Suprapubic skin (tissue), 4 donors: Measurements from ENCODE around the gene RB1. TPM values are rescaled to one million over a fixed set of nuclear protein-coding genes. Genes with fewer than 3 reads are reported as not detected.

ENCODE experiments used
- DNase-seq, 2 donors: peaks; one replicate each; pipeline ENCODE4 v3.0.0-alpha.2; 2019; ENCODE audit warnings: low spot score in 2 of 2
- H3K27ac ChIP-seq: fragments of 200-600 bp; sonication (generic); one replicate; pipeline ENCODE4 v1.5.1; 2019
- H3K27me3 ChIP-seq: fragments of 200-600 bp; sonication (generic); one replicate; pipeline ENCODE4 v1.5.1; 2019
- H3K36me3 ChIP-seq: fragments of 200-600 bp; sonication (generic); one replicate; pipeline ENCODE4 v1.5.1; 2019
- H3K4me1 ChIP-seq: fragments of 200-600 bp; sonication (generic); one replicate; pipeline ENCODE4 v1.5.1; 2019
- H3K4me3 ChIP-seq: fragments of 200-600 bp; sonication (generic); one replicate; pipeline ENCODE4 v1.5.1; 2019; ENCODE audit warnings: mild to moderate bottlenecking
- H3K9me3 ChIP-seq: fragments of 200-600 bp; sonication (generic); one replicate; pipeline ENCODE4 v1.5.1; 2019
- EP300 ChIP-seq: sonication (generic); formaldehyde crosslinking; IDR thresholded peaks from one replicate; pipeline ENCODE4 v1.6.1; 2017; ENCODE audit warnings: antibody characterized with exemption
- POLR2A ChIP-seq, 2 donors: fragments of 450-650 bp; IDR thresholded peaks; one replicate each; pipeline ENCODE4 v1.6.1; 2017; ENCODE audit warnings: antibody characterized with exemption in 2 of 2, mild to moderate bottlenecking in 2 of 2, moderate library complexity in 2 of 2
- POLR2AphosphoS5 ChIP-seq, 3 donors: sonication (generic); formaldehyde crosslinking; IDR thresholded peaks; one replicate each; pipeline ENCODE4 v1.6.1; 2017; ENCODE audit warnings: antibody characterized with exemption in 3 of 3
- WGBS: methylation state at CpG from one replicate; pipeline ENCODE4 v1.1.5; 2018; 5-methylcytosine and 5-hydroxymethylcytosine counted together
- total RNA-seq, 4 donors: library from RNA; depleted of rRNA; stranded (reverse); fragments of >200 nt; gene quantifications; one replicate each; pipeline ENCODE4 v1.1.0, GENCODE V29; 2016
- TF ChIP-seq, protein P1 (sequence below), 2 donors: fragments of 200-600 bp in 1 of 2; fragments of 450-650 bp in 1 of 2; sonication (generic) in 1 of 2; IDR thresholded peaks; one replicate each; pipeline ENCODE4 v1.5.1; 2016 to 2019; ENCODE audit warnings: antibody characterized with exemption in 2 of 2, mild to moderate bottlenecking in 1 of 2, moderate library complexity in 1 of 2

RB1 gene
- total RNA-seq, 4 donors from 2014 or later: 18.0 to 31.5 (median 20.7) TPM

DNA sequence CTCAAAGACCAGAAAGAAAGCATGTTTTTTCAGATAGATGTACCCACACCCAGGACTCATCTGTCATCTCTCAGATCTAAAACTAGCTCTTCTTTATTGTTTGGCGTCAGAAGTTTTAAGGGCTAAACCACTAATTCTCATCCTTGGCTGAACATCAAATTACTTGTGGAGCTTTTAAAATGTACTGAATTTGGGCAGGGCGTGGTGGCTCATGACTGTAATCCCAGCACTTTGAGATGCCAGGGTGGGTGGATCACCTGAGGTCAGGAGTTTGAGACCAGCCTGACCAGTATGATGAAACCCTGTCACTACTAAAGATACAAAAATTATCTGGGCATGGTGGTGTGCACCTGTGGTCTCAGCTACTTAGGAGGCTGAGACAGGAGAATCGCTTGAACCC, 181.9 kb downstream of the RB1 start:
- Histone ChIP-seq H3K27ac (no peak overlapping the region), H3K4me3 (no peak overlapping the region), H3K36me3 (no peaks in the 10 kb centered on the region), H3K9me3 (no peaks in the 10 kb centered on the region), H3K27me3 (no peaks in the 10 kb centered on the region), H3K4me1 (peaks cover 5% of the 10 kb centered on the region)
- no peak for TF ChIP-seq POLR2A (IDR thresholded peaks at IDR 0.05)
- TF ChIP-seq, protein P1, sequence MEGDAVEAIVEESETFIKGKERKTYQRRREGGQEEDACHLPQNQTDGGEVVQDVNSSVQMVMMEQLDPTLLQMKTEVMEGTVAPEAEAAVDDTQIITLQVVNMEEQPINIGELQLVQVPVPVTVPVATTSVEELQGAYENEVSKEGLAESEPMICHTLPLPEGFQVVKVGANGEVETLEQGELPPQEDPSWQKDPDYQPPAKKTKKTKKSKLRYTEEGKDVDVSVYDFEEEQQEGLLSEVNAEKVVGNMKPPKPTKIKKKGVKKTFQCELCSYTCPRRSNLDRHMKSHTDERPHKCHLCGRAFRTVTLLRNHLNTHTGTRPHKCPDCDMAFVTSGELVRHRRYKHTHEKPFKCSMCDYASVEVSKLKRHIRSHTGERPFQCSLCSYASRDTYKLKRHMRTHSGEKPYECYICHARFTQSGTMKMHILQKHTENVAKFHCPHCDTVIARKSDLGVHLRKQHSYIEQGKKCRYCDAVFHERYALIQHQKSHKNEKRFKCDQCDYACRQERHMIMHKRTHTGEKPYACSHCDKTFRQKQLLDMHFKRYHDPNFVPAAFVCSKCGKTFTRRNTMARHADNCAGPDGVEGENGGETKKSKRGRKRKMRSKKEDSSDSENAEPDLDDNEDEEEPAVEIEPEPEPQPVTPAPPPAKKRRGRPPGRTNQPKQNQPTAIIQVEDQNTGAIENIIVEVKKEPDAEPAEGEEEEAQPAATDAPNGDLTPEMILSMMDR (IDR thresholded peaks at IDR 0.05): no peak
- no peak for TF ChIP-seq EP300
- TF ChIP-seq POLR2AphosphoS5 (IDR thresholded peaks at IDR 0.05): no peak
- no peak for DNase-seq
- 72% methylated on average over 3 of the region's 3 CpGs for WGBS

DNA sequence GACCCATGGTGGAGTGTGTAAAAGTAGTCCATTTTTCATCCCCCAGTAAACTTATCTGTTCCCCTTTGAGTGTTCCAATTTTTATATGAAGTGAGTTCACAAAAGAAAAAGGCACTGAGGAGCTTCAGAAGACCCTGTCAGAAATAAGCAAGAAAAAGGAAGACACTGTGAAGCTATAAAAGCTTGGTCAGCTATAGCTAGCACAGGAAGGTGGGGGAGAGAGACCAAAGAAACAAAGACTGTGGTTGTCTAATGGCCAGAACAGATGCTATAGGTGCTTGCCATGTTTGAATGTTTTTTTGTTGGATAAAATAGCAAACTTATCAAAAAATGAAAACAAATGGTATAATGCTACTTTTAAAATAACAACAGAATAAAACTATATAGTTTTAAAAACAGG, 182.8 kb downstream of the RB1 start:
- Histone ChIP-seq H3K27me3 (no peaks in the 10 kb centered on the region), H3K27ac (no peak overlapping the region), H3K4me3 (no peak overlapping the region), H3K36me3 (no peaks in the 10 kb centered on the region), H3K9me3 (no peaks in the 10 kb centered on the region), H3K4me1 (peaks cover 11% of the 10 kb centered on the region)
- no peak for DNase-seq
- TF ChIP-seq, protein P1 (IDR thresholded peaks at IDR 0.05): no peak
- TF ChIP-seq POLR2A (IDR thresholded peaks at IDR 0.05): no peak
- TF ChIP-seq EP300: no peak
- TF ChIP-seq POLR2AphosphoS5 (IDR thresholded peaks at IDR 0.05): no peak

DNA sequence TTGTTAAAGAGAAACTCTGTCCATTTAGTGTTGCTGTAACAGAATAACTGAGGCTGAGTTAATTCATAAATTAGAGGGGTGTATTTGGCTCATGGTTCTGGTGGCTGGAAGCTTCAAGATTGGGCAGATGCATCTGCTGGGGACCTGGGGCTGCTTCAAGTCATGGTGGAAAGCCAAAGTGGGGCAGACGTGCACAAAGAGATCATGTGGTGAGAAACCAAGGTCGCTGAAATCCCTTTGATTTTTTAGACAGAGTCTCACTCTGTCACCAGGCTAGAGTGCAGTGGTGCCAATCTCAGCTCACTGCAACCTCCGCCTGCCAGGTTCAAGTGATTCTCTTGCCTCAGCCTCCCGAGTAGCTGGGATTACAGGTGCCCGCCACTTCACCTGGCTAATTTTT, 183.3 kb downstream of the RB1 start:
- no peaks in the 10 kb centered on the region for H3K9me3 ChIP-seq
- no peaks in the 10 kb centered on the region for H3K27me3 ChIP-seq
- no peak overlapping the region for H3K27ac ChIP-seq
- peaks cover 16% of the 10 kb centered on the region for H3K4me1 ChIP-seq
- DNase-seq: no peak
- no peak overlapping the region for H3K4me3 ChIP-seq
- H3K36me3 ChIP-seq: no peaks in the 10 kb centered on the region
- TF ChIP-seq, protein P1 (IDR thresholded peaks at IDR 0.05): no peak
- no peak for TF ChIP-seq POLR2A (IDR thresholded peaks at IDR 0.05)
- no peak for TF ChIP-seq POLR2AphosphoS5 (IDR thresholded peaks at IDR 0.05)
- TF ChIP-seq EP300: no peak
- 89% methylated on average over 5 of the region's 5 CpGs for WGBS

DNA sequence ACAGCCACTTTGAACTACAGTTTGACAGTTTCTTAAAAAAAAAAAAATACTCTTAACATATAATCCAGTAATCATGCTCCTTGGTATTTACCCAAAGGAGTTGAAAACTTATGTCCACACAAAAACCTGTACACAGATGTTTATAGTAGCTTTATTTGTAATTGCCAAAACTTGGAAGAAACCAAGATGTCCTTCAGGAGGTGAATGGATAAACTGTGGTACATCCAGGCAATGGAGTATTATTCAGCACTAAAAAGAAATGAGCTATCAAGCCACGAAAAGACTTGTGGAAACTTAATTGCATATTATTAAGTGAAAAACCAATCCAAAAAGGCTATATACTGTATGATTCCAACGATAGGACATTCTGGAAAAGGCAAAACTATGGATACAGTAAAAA, 184.4 kb downstream of the RB1 start:
- TF ChIP-seq, protein P1 (IDR thresholded peaks at IDR 0.05): no peak
- TF ChIP-seq EP300: no peak
- no peak for TF ChIP-seq POLR2A (IDR thresholded peaks at IDR 0.05)
- no peak for TF ChIP-seq POLR2AphosphoS5 (IDR thresholded peaks at IDR 0.05)
- H3K27me3 ChIP-seq: no peaks in the 10 kb centered on the region
- H3K9me3 ChIP-seq: no peaks in the 10 kb centered on the region
- DNase-seq: no peak
- H3K4me1 ChIP-seq: peaks cover 23% of the 10 kb centered on the region
- H3K36me3 ChIP-seq: no peaks in the 10 kb centered on the region
- H3K4me3 ChIP-seq: no peak overlapping the region
- WGBS: 92% methylated on average over 2 of the region's 2 CpGs
- no peak overlapping the region for H3K27ac ChIP-seq

DNA sequence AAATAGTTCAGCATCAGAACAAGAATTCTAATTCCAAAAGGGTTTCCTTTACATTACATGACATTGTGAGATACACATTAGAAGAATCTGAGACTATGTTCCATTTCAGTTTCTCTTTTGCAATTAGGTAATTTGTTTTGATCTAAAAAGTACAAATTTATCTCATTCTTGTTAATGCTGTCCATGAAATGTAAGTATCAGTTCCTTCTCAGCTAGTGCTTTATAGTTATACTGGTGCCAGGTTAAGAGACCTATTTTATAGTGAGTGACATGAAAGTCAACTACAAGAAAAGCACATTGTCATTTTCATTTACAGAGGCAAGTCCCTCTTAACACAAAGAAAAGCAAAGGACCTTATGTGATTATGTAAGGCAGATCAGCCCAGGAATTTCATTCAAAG, 185.4 kb downstream of the RB1 start:
- no peak overlapping the region for H3K4me3 ChIP-seq
- no peaks in the 10 kb centered on the region for H3K9me3 ChIP-seq
- TF ChIP-seq POLR2AphosphoS5 (IDR thresholded peaks at IDR 0.05) (no peak), POLR2A (IDR thresholded peaks at IDR 0.05) (no peak), EP300 (no peak)
- TF ChIP-seq, protein P1 (IDR thresholded peaks at IDR 0.05): no peak
- H3K4me1 ChIP-seq: peaks cover 34% of the 10 kb centered on the region
- no peaks in the 10 kb centered on the region for H3K36me3 ChIP-seq
- H3K27me3 ChIP-seq: no peaks in the 10 kb centered on the region
- H3K27ac ChIP-seq: no peak overlapping the region
- no peak for DNase-seq
